ENCODE data around the gene ABHD2.

ABHD2 gene

GRCh38 chr15:89174476-89174875, 86.2 kb downstream of the ABHD2 start:
- Histone ChIP-seq H3K4me1 (ENCODE audit: insufficient read depth, low read length) (no peaks in the 10 kb centered on the region), H3K4me3 (ENCODE audit: low read depth in 1 of 2, low read length in 2 of 2) (no peak overlapping the region), H3K27ac (ENCODE audit: low read length) (no peak overlapping the region), H3K27me3 (ENCODE audit: insufficient read depth, low read length, poor library complexity) (no peaks in the 10 kb centered on the region), H3K9me3 (ENCODE audit: insufficient read depth, low read length, severe bottlenecking) (no peaks in the 10 kb centered on the region), H3K4me2 (ENCODE audit: insufficient read depth, low read length) (no peak overlapping the region), H2AFZ (ENCODE audit: low read depth, low read length) (no peak overlapping the region), H3K79me2 (ENCODE audit: insufficient read depth, low read length) (no peaks in the 10 kb centered on the region), H3K9ac (ENCODE audit: low read depth, low read length) (no peak overlapping the region), H3K36me3 (ENCODE audit: insufficient read depth, low read length) (peaks cover 28% of the 10 kb centered on the region), H4K20me1 (ENCODE audit: insufficient read depth, low read length) (no peaks in the 10 kb centered on the region)
- TF ChIP-seq EZH2 (IDR thresholded peaks at IDR 0.05; ENCODE audit: borderline replicate concordance, low read depth, low read length, severe bottlenecking), result no peak
- TF ChIP-seq, protein P1, sequence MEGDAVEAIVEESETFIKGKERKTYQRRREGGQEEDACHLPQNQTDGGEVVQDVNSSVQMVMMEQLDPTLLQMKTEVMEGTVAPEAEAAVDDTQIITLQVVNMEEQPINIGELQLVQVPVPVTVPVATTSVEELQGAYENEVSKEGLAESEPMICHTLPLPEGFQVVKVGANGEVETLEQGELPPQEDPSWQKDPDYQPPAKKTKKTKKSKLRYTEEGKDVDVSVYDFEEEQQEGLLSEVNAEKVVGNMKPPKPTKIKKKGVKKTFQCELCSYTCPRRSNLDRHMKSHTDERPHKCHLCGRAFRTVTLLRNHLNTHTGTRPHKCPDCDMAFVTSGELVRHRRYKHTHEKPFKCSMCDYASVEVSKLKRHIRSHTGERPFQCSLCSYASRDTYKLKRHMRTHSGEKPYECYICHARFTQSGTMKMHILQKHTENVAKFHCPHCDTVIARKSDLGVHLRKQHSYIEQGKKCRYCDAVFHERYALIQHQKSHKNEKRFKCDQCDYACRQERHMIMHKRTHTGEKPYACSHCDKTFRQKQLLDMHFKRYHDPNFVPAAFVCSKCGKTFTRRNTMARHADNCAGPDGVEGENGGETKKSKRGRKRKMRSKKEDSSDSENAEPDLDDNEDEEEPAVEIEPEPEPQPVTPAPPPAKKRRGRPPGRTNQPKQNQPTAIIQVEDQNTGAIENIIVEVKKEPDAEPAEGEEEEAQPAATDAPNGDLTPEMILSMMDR (IDR thresholded peaks at IDR 0.05; ENCODE audit: borderline replicate concordance, extremely low read depth, low read length, poor library complexity, severe bottlenecking), result no peak
- DNase-seq (no peak), ATAC-seq (ENCODE audit: insufficient read depth, low read depth) (no peak)

GRCh38 chr15:89175617-89176191, 87.4 kb downstream of the ABHD2 start:
- Histone ChIP-seq H3K4me2 (ENCODE audit: insufficient read depth, low read length) (no peak overlapping the region), H3K4me1 (ENCODE audit: insufficient read depth, low read length) (no peaks in the 10 kb centered on the region), H3K9ac (ENCODE audit: low read depth, low read length) (no peak overlapping the region), H4K20me1 (ENCODE audit: insufficient read depth, low read length) (no peaks in the 10 kb centered on the region), H3K27ac (ENCODE audit: low read length) (no peak overlapping the region), H2AFZ (ENCODE audit: low read depth, low read length) (no peak overlapping the region), H3K36me3 (ENCODE audit: insufficient read depth, low read length) (peaks cover 28% of the 10 kb centered on the region), H3K79me2 (ENCODE audit: insufficient read depth, low read length) (no peaks in the 10 kb centered on the region), H3K4me3 (ENCODE audit: low read depth in 1 of 2, low read length in 2 of 2) (no peak overlapping the region), H3K9me3 (ENCODE audit: insufficient read depth, low read length, severe bottlenecking) (no peaks in the 10 kb centered on the region), H3K27me3 (ENCODE audit: insufficient read depth, low read length, poor library complexity) (no peaks in the 10 kb centered on the region)
- TF ChIP-seq, protein P1 (IDR thresholded peaks at IDR 0.05; ENCODE audit: borderline replicate concordance, extremely low read depth, low read length, poor library complexity, severe bottlenecking), result no peak
- no peak for ATAC-seq (ENCODE audit: insufficient read depth, low read depth)
- DNase-seq, result no peak

DNA sequence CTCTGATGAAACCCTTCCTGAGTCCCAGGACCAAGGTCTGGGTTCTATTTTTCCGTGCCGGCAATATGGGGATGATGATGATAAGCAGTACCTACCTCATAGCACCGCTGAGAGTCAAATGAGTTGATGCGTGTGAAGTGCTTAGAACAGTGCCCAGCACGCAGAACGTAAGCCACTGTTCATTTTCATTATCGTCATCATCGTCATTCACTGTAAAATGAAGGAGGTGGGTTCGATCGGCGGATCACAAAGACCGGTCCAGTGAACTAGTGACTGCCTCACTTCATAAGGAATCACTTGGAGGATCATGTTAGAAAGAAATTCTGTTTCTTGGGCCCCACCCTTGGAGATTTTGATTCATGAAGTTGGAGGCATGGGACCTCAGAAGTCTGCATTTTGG, 88.9 kb downstream of the ABHD2 start:
- H3K9ac ChIP-seq (ENCODE audit: low read depth, low read length), result no peak overlapping the region

More for the DNA sequence above, 88.9 kb downstream of the ABHD2 start:
- Histone ChIP-seq H3K27ac (ENCODE audit: low read length) (no peak overlapping the region), H3K4me3 (ENCODE audit: low read depth in 1 of 2, low read length in 2 of 2) (no peak overlapping the region), H2AFZ (ENCODE audit: low read depth, low read length) (no peak overlapping the region), H4K20me1 (ENCODE audit: insufficient read depth, low read length) (no peaks in the 10 kb centered on the region), H3K79me2 (ENCODE audit: insufficient read depth, low read length) (no peaks in the 10 kb centered on the region), H3K4me2 (ENCODE audit: insufficient read depth, low read length) (no peak overlapping the region), H3K9me3 (ENCODE audit: insufficient read depth, low read length, severe bottlenecking) (no peaks in the 10 kb centered on the region), H3K36me3 (ENCODE audit: insufficient read depth, low read length) (peaks cover 28% of the 10 kb centered on the region), H3K4me1 (ENCODE audit: insufficient read depth, low read length) (no peaks in the 10 kb centered on the region), H3K27me3 (ENCODE audit: insufficient read depth, low read length, poor library complexity) (no peaks in the 10 kb centered on the region)
- ATAC-seq (ENCODE audit: insufficient read depth, low read depth) (no peak), DNase-seq (no peak)
- TF ChIP-seq EZH2 (IDR thresholded peaks at IDR 0.05; ENCODE audit: borderline replicate concordance, low read depth, low read length, severe bottlenecking), result no peak
- TF ChIP-seq, protein P1 (IDR thresholded peaks at IDR 0.05; ENCODE audit: borderline replicate concordance, extremely low read depth, low read length, poor library complexity, severe bottlenecking), result no peak

Measured in DND-41 (cell line).